GM21390 (cell line): ENCODE measurements around the gene FOXF2.

Experiments
- ATAC-seq: cut with Tn5 transposase; IDR thresholded peaks from one replicate; pipeline ENCODE4 v1.9.1; 2021; ENCODE audit not compliant: unreplicated experiment

FOXF2 gene

DNA sequence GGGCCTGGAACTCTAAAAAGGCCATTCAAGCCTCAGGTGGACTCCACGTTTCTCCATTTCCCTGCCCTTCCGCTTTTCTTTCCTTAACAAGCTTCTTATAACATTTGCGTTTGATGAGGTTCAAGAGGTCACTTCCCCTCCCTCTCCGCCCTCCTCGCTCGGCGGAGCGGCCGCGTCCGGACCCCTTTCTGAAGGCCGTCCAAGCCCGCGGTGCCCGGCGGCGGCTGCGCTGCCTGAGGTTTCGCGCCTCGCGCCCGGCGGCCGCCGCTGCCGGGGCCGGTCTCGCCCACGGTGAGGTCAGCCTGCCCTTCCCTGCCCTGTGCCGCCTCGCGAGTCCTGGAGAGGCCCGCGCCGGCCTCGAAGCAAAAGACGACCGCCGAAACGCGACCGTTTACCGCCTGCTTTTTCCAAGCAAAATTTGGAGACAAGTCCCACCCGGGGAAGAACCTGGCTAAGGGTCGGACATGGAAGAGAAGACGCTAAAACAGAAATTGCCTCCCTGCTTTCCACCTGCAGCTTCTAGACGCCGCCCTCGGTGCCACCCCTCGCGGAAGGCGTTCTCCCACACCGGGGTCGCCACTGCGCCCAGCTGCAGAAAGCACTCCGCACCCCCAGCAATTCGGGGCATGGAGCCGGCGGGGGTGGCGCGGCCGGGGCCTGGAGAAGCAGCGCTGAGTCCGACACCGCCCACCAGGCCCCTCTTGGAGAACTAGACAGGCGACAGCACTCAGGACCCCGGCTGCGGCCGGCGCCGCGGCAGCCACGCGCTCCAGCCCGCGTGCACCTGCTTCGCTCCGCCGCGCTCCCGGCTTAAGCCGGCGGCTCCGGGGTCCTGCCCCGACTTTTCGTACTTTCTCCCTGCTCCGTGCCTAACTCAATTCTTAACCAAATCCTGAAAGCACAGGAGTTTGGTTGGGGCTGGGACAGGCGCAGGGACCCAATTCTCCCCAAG lies 11.0 kb upstream of the FOXF2 start:
- no peak for ATAC-seq

DNA sequence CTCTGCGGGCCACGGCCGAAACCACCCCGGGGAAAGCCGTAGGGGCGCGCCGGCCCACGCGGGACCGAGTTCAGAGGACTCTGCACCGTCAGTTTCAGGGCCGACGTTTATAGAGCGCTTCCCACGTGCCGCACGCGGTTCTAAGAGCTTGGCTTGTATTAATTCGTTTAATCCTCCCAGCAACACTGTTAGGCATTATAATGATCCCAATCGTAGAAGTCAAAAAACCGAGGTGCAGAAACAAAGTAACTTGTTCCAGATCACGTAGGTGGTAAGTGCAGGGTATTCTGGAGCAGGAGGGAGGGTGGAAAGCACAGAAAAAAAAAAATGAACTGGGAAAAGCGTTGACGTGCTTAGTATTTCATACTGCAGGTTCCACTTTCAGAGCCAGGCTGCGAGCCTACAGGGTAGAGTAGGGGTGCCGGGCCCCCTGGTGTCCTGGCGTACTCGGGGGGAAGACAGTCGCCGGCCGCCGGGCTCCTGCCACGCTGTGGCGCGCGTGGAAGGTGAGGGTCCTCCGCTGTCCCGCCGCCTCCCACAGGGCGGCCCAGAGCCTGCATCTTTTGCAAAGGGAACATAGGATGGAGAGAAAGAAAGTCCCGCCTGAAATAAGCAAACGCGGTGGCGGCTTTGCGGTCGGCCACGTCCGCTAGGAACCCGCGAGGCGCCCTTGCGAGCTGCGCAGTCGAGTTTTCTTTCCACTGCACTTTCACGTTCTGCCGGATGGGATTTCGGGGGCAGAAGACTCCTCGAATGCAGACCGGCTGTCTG lies 10.2 kb upstream of the FOXF2 start:
- no peak for ATAC-seq

DNA sequence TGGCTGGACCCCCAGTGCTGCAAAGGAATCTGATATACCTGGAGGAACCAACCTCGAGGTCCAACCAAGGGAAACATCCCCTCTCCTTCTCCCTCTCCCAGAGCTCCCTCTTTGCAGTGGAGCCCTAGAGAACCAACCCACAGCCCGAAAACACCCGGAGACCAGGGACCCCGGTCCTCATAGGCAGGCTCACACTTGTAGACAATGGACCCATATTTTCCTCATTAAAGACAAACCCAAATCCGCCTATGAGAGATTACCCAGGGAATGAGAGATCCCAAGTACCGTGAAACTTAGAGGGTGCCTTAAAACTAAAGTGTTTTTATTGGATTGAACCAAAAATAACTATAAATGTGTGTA lies 9.6 kb upstream of the FOXF2 start:
- ATAC-seq = no peak

DNA sequence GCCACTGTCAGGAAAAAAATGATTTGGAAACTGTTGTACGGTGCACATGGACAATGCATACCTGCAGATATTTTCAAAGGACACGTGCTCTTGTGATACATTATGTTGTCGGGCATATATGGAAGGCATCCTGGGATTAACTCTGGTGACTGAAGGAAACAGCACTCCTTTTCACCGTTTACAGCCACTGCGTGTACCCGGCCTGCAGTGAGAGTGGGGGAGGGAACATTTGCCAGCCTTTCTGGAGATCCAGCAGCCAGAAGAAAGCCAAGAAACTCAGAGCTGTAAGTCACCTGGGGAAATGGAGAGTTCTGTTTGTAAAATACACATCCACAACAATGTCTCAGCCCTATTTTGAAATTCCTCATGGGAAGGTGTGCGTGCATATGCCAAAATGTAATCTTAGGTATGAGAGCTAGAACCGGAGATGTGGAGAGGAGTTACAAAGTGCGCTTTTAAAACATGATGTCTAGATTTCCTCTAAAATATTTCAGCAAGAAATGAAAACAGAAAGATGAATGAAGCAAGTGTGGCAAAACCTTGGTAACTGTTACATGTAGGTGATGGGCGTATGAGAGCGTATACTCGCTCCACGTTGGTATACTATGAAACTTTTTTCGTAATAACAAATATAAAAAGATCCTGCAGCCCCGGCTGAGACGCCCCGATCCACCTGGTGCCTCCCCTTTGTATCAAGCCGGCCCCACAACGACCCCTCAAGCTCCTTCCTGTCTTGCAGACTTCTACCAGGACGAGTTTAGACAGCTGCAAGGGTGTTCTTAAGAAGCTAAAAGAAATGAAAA lies 8.6 kb upstream of the FOXF2 start:
- no peak for ATAC-seq

DNA sequence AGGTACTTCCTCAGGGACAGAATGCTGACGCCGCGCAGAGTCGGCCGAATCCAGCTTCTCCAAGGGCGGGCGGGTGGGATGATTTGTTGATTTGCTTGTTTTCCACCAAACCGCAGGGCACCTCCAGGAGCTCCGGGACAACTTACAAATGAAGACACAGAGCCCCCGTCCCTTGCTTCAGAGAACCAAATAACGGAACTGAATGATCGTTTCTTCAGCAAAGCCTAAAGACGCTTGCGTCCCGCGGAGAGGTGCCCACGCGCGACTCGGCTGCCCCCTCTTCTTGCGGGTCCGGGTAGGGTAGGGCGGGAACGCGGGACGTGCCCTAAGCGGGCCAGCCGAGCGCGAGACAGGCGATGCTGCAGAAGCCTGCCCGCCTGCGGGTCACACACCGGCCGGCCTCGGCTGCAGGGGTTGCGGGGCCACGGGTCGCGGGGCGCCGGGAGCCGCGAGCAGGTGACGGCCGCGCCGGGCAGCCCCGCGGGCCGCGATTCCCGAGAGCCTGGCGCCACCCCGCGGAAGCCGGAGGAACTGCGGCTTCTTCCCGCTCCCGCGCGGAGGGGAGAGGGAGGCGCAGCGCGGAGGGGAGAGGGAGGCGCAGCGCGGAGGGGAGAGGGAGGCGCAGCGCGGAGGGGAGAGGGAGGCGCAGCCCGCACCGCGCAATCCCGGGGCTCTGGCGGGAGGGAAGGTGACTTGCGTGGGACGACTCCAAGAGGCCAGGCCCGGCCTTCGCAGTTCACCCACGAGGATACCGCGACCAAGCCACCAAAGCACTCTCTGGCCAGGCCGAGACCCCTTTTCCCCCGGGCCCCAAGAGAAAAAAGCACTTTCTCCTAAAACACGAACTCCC lies 7.7 kb upstream of the FOXF2 start:
- ATAC-seq = no peak

DNA sequence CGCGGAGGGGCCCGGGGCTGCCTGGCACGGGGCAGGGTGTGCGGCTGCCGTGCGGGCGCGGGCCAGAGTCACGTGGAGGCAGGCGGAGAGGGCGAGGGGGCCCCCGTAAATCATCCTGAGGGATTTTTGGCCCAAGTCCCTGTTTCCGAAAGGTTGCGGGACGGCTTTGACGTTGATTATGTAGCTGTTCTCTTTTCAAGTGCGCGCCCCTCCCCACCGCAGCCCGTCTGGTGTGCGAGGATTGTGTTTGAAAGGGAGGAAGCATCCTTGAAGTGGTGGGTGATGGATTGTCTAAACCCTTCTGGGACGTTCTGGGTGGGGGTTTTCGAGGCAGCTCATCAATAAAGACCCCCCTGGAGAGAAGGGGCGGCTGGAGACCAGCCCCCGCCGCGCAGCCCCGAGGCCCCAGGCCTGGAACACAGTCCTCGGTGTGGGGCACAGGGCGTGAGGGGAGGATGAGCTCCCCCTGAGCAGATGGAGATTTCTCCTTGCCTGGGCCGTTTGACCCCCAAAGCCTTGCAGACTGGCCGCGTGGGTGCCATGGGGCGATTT lies 7.0 kb upstream of the FOXF2 start:
- ATAC-seq = no peak

DNA sequence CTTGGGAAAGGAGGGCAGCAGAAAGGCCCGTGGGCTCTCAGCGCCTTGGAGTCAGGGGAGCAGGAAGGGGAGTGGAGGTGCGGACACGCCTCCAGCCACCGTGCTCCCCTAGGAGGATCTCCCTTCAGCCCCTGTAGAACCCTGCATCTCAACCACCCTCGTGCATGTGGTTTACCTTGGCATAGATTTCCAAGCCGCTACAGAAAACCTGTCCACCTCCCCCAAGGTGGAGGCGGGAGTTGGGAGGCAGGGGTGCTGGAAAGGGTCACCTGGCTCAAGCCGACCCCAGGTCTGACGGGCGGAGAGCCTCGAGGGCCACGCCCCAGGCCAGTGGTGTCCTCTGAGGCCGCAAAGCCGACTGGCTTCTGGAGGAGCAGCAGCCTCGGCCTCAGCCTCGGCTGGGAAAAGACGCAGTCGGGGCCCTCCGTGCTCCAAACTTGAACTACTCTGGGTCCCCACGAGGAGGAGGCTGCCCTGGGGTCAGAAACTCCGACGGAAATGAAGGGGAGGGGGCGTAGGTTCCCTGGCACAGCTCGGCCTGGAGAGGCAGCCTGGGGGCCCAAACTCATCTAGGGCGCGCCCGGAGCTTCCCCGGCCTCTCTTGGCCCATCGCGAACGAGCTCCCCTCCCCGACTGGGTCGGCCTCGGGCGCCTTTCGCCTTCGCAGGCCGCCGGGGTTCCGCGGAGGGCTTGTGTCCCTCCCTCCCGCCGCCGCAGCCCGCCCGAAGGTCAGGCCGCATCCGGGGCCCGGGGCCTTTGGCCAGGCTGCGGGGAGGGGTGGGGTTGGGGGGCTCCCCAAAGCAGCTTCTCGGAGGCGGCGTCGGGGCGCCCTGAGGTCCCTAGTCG lies 6.3 kb upstream of the FOXF2 start:
- ATAC-seq = no peak

DNA sequence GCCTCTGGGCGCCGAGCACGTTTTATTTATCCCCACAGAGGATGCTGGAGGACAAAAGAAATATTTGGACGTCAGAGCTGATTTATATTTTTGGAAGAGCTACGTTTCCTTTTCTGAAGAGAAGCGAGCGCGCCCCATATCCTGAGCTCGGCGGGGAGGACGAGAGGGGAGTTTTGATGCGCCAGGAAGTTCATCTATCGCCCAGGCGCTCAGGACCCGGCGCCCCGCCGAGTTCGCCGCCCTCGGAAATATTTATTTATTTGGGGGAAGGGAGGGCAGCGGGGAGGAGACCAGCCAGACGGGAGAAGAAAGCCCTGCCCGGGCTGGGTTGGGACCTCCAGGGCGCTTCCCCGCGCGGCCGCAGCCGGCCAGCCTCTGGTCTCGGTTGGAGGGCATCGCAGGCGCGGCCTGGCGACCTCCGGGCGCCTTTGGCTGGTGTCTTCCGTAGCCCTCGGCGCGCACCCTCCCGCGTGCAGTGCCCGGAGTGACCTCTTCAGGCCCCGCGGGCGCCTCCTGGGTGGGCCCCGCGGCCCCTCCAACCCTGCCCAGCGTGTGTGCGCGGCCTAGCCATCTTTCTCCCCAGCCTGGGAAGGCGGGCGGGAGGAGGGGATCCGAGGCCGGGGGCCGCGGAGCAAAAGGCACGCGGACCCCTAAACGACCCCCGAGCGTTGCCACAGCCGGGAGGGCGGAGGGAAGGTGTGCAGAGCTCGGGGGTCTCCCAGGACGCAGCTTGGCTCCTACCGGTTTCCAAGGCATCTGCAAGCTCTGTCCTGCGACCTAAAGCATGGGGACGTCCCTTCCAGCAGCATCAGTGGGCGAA lies 5.4 kb upstream of the FOXF2 start:
- ATAC-seq = no peak

DNA sequence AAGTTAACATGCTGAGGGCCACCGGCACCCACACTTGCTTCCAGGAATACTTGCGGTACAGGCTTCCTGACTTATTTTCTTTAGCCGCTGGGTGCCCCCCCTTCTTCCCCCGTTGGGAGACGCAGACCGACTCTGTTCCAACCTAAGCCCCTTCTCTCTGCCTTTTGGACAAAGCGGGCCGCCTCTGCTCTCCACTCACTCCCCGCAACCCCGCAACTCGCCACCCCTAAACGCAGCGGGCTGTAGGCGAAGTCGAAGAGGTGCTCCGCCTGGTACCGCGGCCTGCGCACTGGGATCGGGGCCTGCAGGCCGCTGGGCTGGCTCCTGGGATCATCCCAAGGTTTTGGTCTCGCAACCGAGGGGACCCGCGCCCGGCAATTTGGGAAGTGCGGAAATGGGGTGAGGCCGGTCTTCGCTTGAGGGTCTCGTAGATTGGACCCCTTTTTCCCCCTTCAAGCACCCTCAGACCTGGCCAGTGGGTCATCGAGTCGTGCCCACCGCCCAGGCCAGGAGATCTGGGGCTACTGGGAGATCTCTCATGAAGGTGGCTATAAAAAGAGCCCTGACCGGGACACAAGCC lies 4.7 kb upstream of the FOXF2 start:
- ATAC-seq = no peak

DNA sequence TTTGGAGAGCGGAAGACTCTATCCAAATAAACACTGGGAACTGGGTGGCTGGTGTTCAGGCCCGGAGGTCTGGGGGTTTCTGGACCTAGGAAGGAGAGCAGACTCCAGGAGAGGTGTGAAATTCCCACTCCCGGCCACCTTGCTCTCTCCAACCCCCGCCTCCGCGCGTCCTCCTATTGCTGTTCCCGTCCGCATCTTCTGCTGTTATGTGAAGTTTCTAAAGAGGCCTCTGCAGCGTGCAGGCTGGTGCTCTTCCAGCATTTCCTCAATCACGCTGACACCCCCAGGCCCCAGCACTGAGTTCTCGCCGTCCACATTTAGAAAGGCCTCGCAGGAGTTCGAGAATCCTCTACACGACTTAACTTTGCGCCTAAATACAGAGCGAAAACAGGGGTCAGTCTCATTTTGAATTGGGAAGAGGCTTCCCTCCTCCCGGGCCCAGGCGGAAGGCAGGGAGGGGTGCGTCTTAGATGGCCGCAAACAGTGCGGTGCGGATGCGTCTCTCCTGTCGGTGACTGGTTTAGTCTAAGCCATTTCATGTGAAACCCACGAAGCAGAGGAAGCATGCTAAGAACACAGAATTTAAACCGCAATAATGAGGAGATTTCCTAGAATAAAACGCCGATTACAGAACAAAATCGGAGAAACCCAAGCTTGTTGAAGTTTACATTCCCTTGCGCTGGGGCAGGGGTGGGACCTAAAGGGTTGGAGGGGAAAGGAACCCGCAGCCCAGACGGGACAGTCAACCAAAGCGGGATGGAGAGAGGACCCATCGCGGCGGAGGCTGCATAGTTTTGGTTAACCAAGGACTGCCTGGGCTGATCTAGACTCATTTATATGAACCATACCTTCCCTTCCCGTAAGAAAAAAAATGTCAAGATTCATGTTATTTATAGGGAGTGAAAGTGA lies 4.0 kb upstream of the FOXF2 start:
- no peak for ATAC-seq

DNA sequence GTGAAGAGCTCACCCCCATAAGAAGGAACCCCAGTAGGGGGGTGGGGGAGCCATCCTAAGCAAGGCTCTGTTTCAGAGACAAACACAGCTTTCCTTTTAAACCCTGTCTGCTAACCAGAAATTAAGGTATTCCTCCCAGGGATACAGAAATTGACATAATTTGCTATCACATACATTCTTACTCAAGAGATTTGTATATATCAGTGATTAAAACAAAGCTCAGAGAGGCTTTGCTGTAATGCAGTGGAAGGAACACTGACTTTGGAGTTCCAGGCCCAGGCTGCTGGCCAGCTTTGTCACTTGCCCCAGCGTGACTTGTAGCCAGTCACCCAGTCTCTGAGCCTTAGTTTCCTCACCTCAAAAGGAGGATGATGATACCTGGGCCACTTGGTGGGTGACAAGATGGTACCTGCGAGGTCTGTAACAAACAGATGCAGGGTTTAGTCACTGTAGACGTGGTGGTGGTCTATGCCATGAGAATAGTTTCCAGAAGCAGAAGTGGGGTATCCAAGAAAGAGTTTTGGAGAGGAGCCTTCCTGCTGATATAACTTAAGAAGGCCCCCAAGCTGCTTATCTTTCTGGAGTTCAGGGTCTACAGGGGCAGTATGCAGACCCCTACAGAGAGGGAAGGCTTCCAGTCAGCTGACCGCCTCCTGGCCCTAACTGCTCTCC lies 3.2 kb upstream of the FOXF2 start:
- no peak for ATAC-seq

DNA sequence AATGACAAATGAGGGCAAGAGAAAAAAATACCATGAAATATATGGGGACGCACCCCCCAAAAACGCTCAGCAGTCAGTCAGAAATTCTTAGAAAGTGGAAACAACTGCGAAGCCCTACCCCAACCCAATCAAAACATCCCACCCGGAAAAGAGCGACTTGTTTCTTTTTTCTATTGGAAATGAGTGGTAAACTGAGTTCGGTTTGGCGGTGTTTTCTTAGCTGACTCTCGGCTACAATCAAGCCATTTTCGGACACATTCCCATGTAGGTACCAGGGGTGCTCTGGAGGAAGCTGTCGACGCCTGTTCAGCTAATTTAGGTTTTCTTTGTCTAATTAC lies 1.9 kb upstream of the FOXF2 start:
- ATAC-seq = no peak

DNA sequence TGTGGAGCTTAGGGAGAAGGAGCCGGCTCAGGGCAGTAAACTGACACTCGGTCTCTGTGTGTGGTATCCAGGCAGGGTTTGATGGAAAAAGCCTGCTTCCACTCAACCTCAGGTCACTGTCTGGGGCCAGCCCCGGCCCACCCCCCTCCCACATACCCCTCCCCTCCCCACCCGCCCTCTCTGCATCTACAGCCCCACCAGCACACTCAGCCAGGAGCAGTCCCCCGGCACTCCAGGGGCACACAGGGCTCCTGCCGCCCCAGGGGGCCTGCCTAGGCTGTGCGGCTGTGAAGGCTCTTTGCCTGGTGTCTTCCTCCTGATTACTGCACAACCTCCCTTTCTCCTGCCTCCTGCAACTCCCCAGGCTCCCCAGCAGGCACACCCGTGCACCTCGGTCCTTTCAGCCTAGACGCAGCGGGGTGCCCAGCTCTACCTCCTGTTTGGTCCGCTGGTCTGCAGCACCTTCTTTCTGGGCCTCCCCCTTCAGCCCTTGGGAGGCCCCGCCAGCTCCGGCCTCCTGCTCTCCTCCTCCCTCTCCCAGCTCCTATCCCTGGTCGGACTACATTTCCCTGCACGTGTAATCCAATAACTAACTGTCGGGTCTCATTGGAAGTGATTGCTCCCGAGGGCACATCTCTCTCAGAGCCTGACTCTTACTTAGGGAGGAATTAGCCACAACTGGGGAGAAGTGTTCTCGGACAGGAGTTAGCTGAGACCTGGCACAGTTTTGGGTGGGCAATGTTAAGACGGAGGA lies 1.3 kb upstream of the FOXF2 start:
- no peak for ATAC-seq

DNA sequence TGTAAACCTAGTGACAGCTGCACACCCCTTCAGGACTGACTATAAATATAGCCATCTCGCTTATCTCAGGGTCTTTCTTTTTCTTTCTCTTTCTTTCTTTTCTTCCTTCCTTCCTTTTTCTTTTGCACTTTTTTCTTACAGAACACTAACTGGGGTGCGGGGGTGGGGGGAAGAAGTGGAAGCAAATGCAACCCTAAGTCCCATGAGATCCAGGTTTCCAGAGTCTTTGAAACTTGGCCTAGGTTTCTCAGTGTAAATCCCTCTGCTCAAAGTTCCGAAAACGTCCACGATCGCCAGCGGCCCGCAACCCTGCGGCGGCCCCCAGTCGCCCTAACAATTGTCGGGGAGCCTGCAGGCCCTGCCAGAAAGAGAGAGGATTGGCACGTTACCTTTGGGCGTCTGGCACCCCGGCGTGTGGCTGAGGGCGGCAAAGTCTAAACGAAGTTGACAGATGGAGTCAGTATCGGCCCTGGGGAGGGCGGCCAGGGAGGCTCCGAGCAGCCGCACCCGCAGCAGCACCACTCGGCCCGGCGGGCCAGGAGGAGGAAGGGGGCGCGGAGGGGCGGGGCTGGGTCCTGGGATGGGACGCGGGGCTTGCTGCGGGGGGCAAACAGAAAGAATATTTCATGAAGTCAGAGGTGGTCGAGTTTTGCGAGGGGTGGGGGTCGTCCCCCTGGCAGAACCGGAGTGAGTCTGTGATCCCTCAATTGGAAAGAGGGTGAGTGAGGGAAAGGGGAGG lies 577 bp upstream of the FOXF2 start:
- no peak for ATAC-seq
